Peyer's patch (tissue), 4 donors: ENCODE data around the gene ZNF611. TPM values are rescaled to one million over a fixed set of nuclear protein-coding genes. Genes with fewer than 3 reads are reported as not detected.

Experiments used
- total RNA-seq, 4 donors: library from RNA; depleted of rRNA; stranded (reverse); fragments of >200 nt; gene quantifications; one replicate each; pipeline ENCODE4 v1.1.0, GENCODE V29; 2016

The ZNF611 gene
- total RNA-seq, 4 donors from 2014 or later: 14.5 to 19.0 (median 16.3) TPM

Other genes with a start within 250 kb of the ZNF611 start
- 10 to 100 TPM; 30.5 to 56.9 (median 42.0) TPM for gene ZNF808, start 207.4 kb downstream of the ZNF611 start, total RNA-seq
- gene ZNF701, start 164.8 kb downstream of the ZNF611 start, total RNA-seq: 10 to 100 TPM; 21.0 to 36.7 (median 34.7) TPM
- 10 to 100 TPM; 26.6 to 96.6 (median 38.6) TPM for gene ZNF83, start 96.7 kb downstream of the ZNF611 start, total RNA-seq
- gene ZNF600, start 51.7 kb upstream of the ZNF611 start, total RNA-seq: 10 to 100 TPM; 28.1 to 59.3 (median 42.8) TPM
- gene ZNF28, start 86.6 kb upstream of the ZNF611 start, total RNA-seq: 10 to 100 TPM in 3 of 4 donors, 1 to 10 TPM in 1; 9.5 to 16.9 (median 12.8) TPM
- 10 to 100 TPM; 17.3 to 25.6 (median 18.5) TPM for gene ZNF468, start 122.6 kb upstream of the ZNF611 start, total RNA-seq
- 10 to 100 TPM in 3 of 4 donors, 1 to 10 TPM in 1; 5.8 to 35.5 (median 17.8) TPM for gene ZNF320, start 162.6 kb upstream of the ZNF611 start, total RNA-seq
- gene ZNF888, start 188.4 kb upstream of the ZNF611 start, total RNA-seq: 1 to 10 TPM; 1.3 to 6.6 (median 5.3) TPM
- gene ZNF816, start 227.8 kb upstream of the ZNF611 start, total RNA-seq: 10 to 100 TPM in 3 of 4 donors, 1 to 10 TPM in 1; 6.1 to 17.4 (median 11.4) TPM